Renal cortical epithelial cell (primary cell): ENCODE measurements around the gene AGR2. TPM values are rescaled to one million over a fixed set of nuclear protein-coding genes. Genes with fewer than 3 reads are reported as not detected.
A peak's percentile ranks its signal among the peaks of the same experiment; 100 is the strongest.
"Not testable (repeated sequence)": the region's sequence is repeated elsewhere in the genome, so short reads cannot be mapped to it uniquely, and the experiment has no call there.

Source experiments
- DNase-seq: peaks from one replicate; pipeline ENCODE4 v3.0.0-alpha.2; 2011; ENCODE audit warnings: low read depth
- total RNA-seq: library from RNA; depleted of rRNA; stranded (reverse); fragments of >200 nt; gene quantifications from 2 replicates; pipeline ENCODE4 v1.2.3, GENCODE V29; 2014

The AGR2 gene
- 18.6 and 29.0 TPM in 2 replicates for total RNA-seq

DNA sequence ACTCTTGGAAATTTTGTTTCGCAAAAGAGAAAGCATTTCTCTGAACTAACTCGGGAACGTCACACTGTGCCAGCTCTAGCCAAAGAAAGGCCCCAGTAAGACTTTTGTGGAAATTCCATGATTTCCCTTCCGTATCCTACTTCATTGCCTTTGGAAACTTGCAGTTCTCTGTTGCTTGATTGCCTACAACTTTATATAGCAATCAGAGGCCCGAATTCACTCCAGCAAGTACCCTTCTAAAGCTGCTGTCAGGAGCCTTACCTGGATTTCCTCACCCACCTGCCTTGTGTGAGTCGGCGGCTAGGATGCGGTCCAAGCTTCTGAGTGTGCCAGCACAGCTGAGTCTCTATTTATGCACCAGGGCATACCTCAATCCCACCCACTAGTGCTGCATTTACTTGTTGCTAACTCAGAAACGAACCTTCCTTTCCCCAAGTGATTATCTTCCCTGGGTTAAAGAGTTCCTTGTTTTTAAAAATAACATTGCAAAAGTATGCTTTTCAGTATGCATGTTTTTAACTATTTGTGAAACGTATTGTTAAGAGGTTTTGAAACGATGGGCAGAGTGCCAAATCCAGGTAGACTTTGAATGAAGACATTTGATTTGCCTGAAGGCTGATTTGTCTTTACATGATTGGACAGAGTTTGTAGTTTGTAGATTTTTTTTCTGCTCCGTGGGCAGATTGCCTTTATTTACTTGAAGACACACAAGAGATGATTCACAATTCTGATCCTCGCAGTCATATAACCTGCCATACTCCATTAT is at the start of gene AGR2:
Gene AGR2, minus strand, starts transcription at position 326 of the 766 bp plus-strand sequence. CDS start 3,203 bp downstream, outside the sequence.
- DNase-seq, result peak; percentile 43

DNA sequence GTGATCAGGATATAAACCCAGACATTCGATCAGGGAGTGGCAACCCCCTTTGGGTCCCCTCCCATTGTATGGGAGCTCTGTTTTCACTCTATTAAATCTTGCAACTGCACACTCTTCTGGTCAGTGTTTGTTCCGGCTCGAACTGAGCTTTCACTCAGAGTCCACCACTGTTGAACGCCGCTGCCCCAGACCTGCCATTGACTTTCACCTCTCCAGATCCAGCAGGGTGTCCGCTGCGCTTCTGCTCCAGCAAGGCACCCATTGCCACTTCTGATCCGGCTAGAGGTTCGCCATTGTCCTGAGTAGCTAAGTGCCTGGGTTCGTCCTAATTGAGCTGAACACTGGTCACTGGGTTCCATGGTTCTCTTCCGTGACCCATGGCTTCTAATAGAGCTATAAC is 48.4 kb upstream of the AGR2 start:
- DNase-seq, result not testable (repeated sequence)

DNA sequence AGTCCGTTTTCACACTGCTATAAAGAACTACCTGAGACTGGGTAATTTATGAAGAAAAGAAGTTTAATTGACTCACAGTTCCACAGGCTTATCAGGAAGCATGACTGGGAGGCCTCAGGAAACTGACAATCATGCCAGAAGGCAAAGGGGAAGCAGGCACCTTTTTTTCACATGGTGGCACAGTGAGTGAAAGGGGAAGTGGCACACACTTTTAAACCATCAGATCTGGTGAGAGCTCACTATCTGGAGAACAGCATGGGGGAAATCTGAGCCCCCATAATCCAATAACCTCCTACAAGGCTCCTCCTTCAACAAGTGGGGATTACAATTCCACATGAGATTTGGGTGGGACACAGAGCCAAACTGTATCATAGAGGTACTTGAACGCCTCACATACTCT is 47.0 kb upstream of the AGR2 start:
- DNase-seq, result no peak

DNA sequence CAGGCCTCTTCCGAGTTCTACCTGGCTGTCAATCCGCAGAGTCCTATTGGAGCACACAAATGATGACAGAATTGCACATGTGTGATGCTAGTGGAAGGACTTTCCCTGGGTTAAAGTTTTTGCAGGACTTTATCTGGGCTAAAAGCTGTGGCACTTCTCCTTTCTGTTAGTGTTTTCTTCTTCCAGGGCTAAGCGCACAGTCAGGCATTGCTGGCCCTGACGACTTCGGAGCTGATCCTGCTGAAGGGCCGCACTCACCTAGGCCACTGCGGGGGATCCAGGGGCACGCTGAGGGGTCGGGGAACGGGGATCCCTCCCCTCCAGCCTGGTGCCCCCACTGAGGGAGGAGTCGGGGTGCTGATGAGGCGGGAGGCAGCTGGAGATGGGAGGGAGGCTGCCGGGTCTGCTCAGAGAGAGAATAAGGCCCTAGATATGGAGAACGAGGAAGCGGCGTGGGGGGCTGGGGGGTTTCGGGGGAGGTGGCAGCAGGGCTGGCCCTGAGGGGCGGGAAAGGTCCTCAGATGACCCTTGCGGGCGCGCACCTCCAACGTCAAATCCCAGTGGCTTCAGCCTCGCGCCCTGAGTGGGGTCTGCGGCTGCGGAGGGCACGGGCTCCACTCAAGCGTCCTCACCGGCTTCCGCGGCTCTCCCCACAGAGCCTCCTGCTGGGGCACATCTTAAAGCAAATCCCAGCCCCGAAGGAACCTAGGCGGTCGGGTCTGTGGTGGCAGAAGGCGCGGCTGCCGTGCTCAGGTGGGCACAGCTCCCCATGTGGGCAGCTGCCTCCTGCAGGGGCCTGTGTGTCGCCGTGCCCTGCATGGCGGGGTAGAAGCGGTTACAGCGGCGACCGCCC is 46.0 kb upstream of the AGR2 start:
- no peak for DNase-seq

DNA sequence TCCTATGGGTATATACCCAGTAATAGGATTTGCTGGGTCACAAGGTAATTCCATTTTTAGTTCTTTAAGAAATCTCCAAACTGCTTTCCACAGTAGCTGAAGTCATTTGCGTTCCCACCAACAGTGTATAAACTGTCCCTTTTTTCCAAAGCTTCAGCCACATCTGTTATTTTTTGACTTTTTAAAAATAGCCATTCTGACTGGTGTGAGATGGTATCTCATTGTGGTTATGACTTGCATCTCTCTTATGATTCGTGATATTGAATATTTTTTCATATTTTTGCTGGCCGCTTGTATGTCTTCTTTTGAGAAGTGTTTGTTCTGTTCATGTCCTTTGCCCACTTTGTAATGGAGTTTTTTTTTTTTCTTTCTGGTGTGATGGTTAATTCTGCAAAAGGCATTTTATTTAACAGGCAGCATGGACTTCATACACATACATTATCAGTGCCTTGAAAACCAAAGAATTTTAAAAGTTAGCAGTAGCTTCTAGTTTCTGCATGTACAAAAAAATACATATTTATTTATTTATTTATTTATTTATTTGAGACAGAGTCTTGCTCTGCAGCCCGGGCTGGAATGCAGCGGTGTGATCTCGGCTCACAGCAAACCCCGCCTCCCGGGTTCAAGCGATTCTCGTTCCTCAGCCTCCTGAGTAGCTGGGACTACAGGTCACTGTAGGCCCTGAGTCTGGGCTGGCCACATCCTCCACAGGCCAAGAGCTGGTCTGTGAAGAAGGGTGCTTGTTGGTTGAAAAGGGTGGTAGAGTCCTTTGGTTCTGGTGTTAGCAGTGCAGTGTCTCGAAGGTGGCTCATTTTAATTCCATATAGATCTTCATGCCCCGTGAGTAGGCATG is 44.7 kb upstream of the AGR2 start:
- DNase-seq, result no peak

DNA sequence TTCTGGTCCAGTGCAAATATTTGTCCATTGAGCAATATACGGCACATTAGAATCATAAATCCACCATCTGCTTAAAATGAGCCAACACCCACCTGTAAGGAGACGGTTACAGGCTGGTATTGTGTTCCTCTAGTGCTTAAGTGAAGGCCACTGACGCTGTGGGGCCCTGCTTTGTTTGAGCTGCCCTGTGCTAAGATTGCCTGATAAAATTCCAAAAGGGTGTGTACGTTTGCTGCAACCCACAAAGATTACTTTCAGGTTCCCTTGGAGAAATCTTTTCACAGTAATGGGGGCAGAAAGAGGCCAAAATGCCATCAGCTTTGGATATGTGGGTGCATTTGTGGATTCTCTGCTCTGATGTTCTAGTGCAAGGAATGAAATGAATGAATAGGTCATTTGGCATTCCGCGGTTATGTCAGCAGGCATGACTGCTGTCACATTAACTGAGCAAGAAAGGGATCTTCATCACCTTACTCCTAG is 42.6 kb upstream of the AGR2 start:
- peak; percentile 57 for DNase-seq

DNA sequence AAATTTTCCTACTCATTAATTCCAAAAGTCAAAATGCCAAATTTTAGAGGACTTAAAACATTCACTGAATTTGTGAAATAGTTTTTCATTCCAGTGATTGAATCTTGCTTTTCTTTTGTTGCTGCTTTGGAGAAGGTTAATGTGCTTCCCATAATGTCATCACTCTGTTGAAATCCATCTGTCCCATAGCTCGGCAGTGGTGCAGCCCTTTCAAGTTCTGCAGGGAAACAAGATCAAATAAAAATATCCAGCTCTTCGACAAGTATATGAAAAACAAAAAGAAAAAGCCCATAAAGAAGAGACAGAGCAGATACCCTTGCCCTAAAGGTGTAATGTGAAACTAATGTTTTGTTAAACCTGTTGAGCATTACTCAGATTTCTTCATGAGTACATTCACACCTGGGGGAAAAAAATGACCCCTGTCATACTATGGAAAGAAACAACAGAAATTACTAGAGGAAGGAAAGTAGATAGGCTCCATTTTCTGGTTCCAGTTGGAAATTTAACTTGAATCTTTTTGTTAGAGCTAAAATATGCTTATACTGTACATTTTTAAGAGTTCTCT is 41.9 kb upstream of the AGR2 start:
- DNase-seq, result no peak

DNA sequence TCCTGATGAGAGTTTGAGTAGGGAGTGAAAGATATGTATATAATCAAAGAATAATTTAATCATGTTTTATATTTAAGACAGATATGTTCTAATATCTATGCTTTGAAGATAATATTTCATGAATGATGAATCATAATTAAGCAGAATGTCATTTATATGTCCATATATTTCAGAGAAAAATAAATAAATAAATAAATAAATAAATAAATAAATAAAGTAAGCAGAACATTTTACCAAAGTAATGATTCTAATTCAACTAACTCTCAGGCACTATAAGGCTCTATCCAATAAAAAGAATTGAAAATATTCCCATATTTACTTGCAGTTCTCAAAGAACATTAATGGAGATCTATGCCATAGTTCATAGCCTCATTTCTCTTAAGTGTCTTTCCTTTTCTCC is 40.9 kb upstream of the AGR2 start:
- DNase-seq, result no peak

DNA sequence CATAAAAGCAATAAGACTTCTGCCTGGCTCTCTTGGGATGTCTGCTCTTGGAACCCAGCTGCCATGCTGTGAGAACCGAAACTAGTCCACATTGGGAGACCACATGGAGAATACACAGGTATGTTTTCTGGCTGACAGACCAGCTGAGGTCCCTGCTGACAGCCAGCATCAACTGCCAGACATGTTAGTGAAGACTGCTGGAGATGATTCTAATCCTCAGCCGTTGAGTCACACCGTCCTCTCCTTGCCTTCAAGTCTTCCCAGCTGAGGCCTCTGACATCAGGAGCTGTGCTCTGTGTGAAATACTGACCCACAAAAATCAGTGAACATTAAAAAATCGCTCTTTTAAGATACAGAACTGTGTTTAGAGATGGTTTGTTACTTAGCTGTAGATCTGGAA is 36.9 kb upstream of the AGR2 start:
- DNase-seq, result no peak

DNA sequence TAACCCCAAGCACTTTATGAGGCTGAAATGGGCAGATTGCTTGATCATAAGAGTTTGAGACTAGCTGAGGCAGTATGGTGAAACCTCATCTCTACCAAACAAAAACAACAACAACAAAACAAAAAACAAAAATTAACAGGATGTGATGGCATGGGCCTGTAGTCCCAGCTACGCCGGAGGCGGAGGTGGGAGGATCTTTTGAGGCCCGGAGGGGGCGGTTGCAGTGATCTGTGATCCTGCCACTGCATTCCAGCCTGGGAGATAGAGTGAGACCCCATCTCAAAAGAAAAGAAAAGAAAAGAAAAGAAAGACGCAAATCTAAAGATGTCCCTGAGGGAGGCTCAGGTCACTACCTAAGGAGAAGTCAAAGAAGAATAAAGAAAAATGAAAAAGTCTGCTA is 35.3 kb upstream of the AGR2 start:
- no peak for DNase-seq

DNA sequence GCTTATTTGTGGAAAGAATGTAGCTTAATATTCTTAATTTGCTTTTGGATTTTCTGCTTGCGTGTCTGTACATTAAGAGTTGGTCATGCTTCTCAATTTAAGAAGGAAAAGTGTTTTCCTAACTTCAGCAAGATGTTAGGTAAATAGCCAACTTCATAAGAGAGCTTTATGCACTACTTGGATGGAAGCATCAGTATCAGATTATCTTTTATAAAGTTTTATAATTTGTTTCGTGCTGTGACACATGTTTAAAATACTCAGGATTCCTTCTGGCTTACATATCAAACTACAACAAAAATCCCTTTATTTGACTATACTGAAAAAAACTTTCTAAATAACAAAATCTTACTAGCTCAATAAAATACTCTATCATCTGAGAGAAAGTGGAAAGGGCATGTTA is 34.8 kb upstream of the AGR2 start:
- no peak for DNase-seq

DNA sequence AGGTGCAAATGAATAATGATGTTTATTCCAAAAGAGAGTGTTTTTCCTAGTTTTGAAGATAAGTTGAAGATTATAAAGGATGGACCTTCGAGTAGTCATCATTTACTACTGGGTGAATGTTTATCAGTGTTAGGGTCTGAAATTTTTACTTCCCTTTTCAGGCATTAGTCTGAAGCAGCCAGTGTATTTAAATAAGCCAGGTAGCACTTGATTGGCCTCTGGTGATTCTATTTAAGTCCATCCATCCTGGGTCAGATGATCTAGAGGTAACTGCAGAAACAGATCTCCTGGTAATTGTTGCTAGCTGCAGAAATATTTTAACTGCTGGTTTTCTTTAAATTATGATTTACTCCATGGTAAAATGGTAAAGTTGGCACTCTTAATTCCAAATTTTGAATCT is 34.1 kb upstream of the AGR2 start:
- no peak for DNase-seq

DNA sequence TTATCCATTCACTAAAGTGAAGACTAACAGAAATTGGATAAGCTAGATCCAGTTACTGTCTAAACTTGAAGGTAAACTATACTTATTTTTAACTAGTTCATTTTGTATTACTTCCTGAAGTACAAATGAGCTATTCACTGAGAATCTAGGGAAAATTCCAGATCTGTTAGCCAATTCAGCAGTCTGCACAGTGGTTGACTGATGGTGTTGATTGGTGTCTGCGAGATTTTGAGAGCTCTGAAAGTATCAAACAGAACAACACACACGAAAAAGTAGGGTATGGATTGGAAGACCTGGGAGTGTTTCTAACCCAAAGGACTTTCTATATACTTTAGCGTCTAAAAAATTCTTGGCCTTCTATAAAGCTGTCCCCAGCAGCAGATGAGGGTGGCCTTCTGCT is 33.6 kb upstream of the AGR2 start:
- DNase-seq, result no peak

DNA sequence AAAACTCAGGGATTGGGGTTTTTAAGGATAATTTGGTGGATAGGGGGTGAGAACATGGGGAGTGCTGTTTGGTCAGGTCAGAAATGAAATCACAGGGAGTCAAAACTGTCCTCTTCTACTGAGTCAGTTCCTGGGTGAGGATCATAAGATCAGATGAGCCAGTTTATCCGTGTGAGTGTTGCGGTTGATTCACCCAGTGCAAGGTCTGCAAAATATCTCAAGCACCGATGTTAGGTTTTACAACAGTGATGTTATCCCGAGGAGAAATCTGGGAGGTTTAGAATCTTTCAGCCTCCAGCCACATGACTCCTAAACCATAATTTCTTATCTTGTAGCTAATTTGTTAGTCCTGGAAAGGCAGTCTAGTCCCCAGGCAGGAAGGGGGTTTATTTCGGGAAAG is 31.7 kb upstream of the AGR2 start:
- DNase-seq, result no peak

DNA sequence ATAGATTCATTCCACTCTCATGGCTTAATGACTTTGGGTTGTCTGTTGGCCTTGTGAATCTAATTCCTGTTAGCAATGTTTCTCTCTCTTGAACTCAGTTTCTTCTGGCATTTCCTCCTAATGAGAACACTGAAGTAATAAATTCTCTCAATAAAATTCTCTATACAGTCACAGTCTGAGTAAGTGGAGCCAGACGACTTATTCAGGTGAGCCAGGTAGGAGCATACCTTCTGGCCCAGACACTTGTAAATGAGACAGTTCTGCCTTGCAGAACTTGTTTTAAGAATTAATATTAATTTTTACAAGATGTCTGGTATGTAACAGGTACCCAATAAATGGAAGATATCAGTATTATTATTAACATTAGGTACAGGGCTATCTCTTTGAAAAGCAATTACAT is 28.6 kb upstream of the AGR2 start:
- DNase-seq, result no peak

DNA sequence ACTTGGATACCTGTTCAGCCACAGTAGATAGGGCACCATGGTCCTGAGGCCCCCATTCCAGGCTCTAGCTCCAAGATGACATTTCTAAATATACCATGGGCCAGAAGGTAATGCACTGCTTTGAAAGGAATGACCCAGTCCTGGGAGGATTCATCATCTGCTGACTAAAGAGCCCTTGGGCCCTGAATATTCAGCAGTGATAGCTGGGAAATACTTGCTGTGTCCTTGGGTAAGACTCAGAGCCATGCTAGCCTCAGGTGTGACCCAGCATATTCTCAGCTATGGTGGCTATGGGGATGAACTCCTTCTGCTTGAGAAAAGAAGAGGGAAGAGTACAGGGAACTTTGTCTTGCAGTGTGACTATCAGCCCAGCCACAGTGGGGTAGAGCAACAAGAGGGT is 21.3 kb upstream of the AGR2 start:
- no peak for DNase-seq

DNA sequence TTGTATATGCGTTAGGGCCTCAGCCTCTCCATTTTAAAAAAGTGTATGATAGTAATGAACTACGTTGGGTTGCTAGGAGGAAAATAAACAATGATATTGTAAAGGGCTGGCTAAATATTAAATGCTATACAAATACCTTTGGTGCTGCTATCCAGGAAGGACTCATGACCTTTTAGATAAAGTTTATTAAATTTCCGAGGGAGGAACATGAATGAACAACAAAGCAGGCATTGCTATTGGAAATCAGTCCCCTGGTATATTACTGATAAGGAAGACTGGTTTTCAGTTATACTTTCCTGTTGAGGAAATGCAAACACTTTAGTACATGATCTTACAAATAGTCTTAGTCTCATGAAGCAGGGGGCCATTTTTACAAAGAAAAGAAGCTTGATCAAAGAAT is 17.2 kb upstream of the AGR2 start:
- DNase-seq, result no peak

DNA sequence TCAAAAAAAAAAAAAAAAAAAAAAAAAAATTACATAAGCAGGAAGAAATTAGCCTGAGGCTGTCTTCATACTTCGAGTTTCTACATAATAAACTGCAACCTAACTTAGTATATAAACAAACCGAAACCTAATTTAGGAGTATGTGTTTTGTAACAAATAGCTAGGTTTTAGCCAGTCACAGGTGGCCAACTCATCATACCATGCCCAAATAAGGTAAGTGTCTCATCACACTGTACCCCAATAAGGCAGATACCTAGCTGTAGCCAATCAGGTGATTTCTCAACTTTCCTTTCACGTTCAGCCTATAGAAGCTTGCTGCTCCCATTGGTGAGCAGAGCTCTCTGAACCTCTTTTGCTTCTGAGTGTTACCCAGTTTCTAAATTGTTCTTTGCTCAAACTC is 13.9 kb upstream of the AGR2 start:
- peak; percentile 29 for DNase-seq

DNA sequence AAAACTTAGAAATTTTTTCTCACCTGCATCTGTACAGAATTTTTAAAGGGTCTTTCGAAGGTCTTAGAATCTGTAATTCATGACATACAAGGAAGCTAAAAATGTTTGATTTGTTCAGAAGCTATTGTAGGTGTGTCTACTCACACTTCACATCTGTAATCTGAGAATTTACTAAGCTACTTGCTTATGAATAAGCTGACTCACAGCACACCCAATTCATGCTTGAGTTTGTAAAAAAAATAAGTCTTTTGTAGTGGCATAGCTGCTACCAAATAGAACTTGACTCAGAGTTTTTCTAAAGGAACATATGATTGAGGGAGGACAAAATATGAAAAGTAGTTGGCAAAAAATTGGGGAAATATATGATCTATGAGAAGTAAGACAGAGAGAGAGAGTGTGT is 12.7 kb upstream of the AGR2 start:
- peak; percentile 93 for DNase-seq

DNA sequence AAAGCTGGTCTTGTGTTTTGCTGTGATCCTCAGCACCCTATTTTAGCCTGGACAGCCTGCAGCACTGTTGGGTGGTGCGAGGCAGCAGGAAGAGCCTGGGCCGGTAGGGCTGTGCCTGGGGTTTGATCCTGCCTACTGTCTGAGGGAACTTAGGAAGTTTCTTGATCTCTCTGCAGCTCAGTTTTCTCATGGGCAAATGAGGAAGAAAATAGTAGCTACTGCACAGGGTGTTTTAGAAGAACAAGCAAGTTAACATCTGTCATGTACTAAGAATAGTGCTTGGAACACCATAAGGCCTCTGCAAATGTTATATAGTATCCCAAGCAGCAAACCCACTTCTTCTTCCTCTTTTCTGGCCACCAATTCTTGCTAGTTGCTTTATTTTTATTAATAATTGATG is 12.0 kb upstream of the AGR2 start:
- DNase-seq, result no peak

DNA sequence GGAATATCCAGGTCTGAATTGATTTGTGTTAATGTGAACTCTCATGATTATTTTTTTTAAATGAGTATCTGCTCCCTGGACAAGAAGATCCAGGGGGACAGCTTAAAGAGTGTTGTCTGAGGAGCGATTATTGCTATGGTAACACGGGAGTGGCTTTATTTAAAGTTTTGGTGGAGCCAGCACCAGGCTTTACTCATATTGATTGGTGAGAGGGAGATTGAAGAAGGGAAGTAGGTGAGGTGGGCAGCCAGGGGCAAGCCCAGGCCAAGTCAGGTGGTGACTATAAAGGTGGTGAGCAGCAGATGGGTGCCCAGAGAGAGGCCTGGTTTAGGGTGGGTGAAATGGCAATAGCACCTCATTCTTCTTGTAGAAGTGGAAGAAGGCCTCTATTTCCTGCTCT is 10.2 kb upstream of the AGR2 start:
- DNase-seq, result no peak

DNA sequence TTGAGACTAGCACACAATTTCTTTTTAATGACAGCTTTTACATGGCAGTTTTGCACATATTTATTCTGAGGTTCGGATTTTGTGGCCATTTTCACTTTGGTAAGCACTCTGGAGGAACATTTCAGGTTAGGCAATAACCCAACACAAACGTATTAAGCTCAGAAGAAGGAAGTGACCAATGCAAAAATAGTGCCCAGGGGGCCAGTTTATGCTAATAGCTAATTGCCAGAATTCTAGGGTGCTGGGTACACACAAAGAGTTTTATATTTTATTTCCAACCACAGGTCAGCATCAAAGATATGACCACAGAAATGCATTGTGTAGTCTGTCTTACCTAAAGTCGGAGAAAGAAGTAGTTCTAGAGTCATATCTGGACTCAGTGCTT is 8.4 kb upstream of the AGR2 start:
- DNase-seq, result peak; percentile 92
